ENCODE results near the gene PIN4.

GRCh38 chrX:72208126-72208800, 26.7 kb downstream of the PIN4 start:
- TF ChIP-seq CTCF (IDR thresholded peaks at IDR 0.05; ENCODE audit: insufficient read depth, low read depth, low read length) (no peak), EZH2 (IDR thresholded peaks at IDR 0.05; ENCODE audit: insufficient read depth, low read length) (no peak)
